ENCODE results near the gene TBC1D7. TPM values are rescaled to one million over a fixed set of nuclear protein-coding genes. Genes with fewer than 3 reads are reported as not detected.
A peak's percentile ranks its signal among the peaks of the same experiment; 100 is the strongest.

Gene TBC1D7
- total and polyA plus RNA-seq, 10 of the 15 experiments (the other 5 are each of a cell fraction or from before 2014, with no cell fraction given): 20.1 to 65.9 (median 31.3) TPM

GRCh38 chr6:13304580-13305260 is 23.6 kb downstream of the TBC1D7 start (continued):
- no peak for TF ChIP-seq NKRF (conservative IDR thresholded peaks at IDR 0.05)
- TF ChIP-seq STAT3 (IDR thresholded peaks at IDR 0.05; ENCODE audit: low read depth, low read length): 0 out of 2 replicates have a peak, but pooled peaks have one; percentile 42
- TF ChIP-seq BRCA1 (IDR thresholded peaks at IDR 0.05; ENCODE audit: low read depth, low read length): no peak
- no peak for TF ChIP-seq MAX (IDR thresholded peaks at IDR 0.05; ENCODE audit: low read depth, low read length)
- no peak for TF ChIP-seq HDAC6 (IDR thresholded peaks at IDR 0.05; ENCODE audit: unreplicated experiment)
- TF ChIP-seq CHD4 (IDR thresholded peaks at IDR 0.05): no peak
- TF ChIP-seq ETV6 (conservative IDR thresholded peaks at IDR 0.05 in 1 of 2, IDR thresholded peaks at IDR 0.05 in 1 of 2; ENCODE audit: borderline replicate concordance in 1 of 2, low read depth in 1 of 2): no peak
- no peak; the same call in 1 of the 2 replicates for TF ChIP-seq MYB (IDR thresholded peaks at IDR 0.05; ENCODE audit: borderline replicate concordance, low read depth, low read length)
- TF ChIP-seq MEF2A (IDR thresholded peaks at IDR 0.05; ENCODE audit: insufficient read depth, low read depth, low read length): peak; percentile 93
- TF ChIP-seq DPF2 (IDR thresholded peaks at IDR 0.05): peak; percentile 31; the same call in 1 of the 2 replicates
- no peak; the same call in 1 of the 2 replicates for TF ChIP-seq MTA3 (IDR thresholded peaks at IDR 0.05; ENCODE audit: borderline replicate concordance, low read length)
- no peak for TF ChIP-seq CBX5 (IDR thresholded peaks at IDR 0.05; ENCODE audit: low read depth)
- TF ChIP-seq CHD2 (IDR thresholded peaks at IDR 0.05; ENCODE audit: borderline replicate concordance, low read depth, low read length): no peak
- TF ChIP-seq, protein P1, sequence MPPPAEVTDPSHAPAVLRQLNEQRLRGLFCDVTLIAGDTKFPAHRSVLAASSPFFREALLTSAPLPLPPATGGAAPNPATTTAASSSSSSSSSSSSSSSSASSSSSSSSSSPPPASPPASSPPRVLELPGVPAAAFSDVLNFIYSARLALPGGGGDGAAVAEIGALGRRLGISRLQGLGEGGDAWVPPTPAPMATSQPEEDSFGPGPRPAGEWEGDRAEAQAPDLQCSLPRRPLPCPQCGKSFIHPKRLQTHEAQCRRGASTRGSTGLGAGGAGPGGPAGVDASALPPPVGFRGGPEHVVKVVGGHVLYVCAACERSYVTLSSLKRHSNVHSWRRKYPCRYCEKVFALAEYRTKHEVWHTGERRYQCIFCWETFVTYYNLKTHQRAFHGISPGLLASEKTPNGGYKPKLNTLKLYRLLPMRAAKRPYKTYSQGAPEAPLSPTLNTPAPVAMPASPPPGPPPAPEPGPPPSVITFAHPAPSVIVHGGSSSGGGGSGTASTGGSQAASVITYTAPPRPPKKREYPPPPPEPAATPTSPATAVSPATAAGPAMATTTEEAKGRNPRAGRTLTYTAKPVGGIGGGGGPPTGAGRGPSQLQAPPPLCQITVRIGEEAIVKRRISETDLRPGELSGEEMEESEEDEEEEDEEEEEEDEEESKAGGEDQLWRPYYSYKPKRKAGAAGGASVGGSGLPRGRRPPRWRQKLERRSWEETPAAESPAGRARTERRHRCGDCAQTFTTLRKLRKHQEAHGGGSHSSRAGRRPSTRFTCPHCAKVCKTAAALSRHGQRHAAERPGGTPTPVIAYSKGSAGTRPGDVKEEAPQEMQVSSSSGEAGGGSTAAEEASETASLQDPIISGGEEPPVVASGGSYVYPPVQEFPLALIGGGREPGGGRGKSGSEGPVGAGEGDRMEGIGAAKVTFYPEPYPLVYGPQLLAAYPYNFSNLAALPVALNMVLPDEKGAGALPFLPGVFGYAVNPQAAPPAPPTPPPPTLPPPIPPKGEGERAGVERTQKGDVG (CRISPR knock-in tag; IDR thresholded peaks at IDR 0.05): no peak
- TF ChIP-seq ZNF207 (IDR thresholded peaks at IDR 0.05; ENCODE audit: borderline replicate concordance): no peak
- TF ChIP-seq ZBTB11 (CRISPR knock-in tag; IDR thresholded peaks at IDR 0.05): no peak
- peak; percentile 49; the same call in 1 of the 2 replicates for TF ChIP-seq TBL1XR1 (IDR thresholded peaks at IDR 0.05; ENCODE audit: low read depth, low read length)
- TF ChIP-seq ZBED1 (IDR thresholded peaks at IDR 0.05; ENCODE audit: borderline replicate concordance): no peak; the same call in 1 of the 2 replicates
- TF ChIP-seq, protein P2, sequence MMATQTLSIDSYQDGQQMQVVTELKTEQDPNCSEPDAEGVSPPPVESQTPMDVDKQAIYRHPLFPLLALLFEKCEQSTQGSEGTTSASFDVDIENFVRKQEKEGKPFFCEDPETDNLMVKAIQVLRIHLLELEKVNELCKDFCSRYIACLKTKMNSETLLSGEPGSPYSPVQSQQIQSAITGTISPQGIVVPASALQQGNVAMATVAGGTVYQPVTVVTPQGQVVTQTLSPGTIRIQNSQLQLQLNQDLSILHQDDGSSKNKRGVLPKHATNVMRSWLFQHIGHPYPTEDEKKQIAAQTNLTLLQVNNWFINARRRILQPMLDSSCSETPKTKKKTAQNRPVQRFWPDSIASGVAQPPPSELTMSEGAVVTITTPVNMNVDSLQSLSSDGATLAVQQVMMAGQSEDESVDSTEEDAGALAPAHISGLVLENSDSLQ (IDR thresholded peaks at IDR 0.05): peak; percentile 66; the same call in 1 of the 2 replicates

All from GM12878 (cell line).